ENCODE results near the gene ISOC2. TPM values are rescaled to one million over a fixed set of nuclear protein-coding genes. Genes with fewer than 3 reads are reported as not detected.
A peak's percentile ranks its signal among the peaks of the same experiment; 100 is the strongest.

Gene ISOC2
- total RNA-seq, 1 experiment from 2014 or later, result 123 TPM

GRCh38 chr19:55479045-55479444 lies 17.6 kb upstream of the ISOC2 start:
- DNase-seq (ENCODE audit: low read depth), result no peak

GRCh38 chr19:55478364-55478763 lies 16.9 kb upstream of the ISOC2 start:
- DNase-seq (ENCODE audit: low read depth), result no peak

- DNase-seq (ENCODE audit: low read depth), result no peak
Observed at GRCh38 chr19:55477905-55478304, 16.5 kb upstream of the ISOC2 start.

GRCh38 chr19:55476100-55476775 lies 14.8 kb upstream of the ISOC2 start, which contains the start of gene ZNF628:
Gene ZNF628, plus strand, starts transcription at chr19:55476617. Its CDS starts 3,294 bp downstream, at chr19:55479911.
- peak; percentile 98 for DNase-seq (ENCODE audit: low read depth)

GRCh38 chr19:55474269-55475265 lies 13.1 kb upstream of the ISOC2 start:
- DNase-seq (ENCODE audit: low read depth), result peak; percentile 96

GRCh38 chr19:55473225-55474012 lies 12.0 kb upstream of the ISOC2 start:
- DNase-seq (ENCODE audit: low read depth), result peak; percentile 86

- peak; percentile 89 for DNase-seq (ENCODE audit: low read depth)
Observed at GRCh38 chr19:55472463-55472862, 11.0 kb upstream of the ISOC2 start.

GRCh38 chr19:55471266-55471665 lies 9.8 kb upstream of the ISOC2 start:
- DNase-seq (ENCODE audit: low read depth), result no peak

- no peak for DNase-seq (ENCODE audit: low read depth)
Observed at GRCh38 chr19:55468054-55468393, 6.6 kb upstream of the ISOC2 start.

- peak; percentile 58 for DNase-seq (ENCODE audit: low read depth)
Observed at GRCh38 chr19:55467236-55468053, 6.0 kb upstream of the ISOC2 start.

GRCh38 chr19:55466241-55466614 lies 4.8 kb upstream of the ISOC2 start:
- no peak for DNase-seq (ENCODE audit: low read depth)

GRCh38 chr19:55465460-55466240 lies 4.2 kb upstream of the ISOC2 start:
- no peak for DNase-seq (ENCODE audit: low read depth)

- no peak for DNase-seq (ENCODE audit: low read depth)
Observed at GRCh38 chr19:55464662-55465054, 3.2 kb upstream of the ISOC2 start, which contains the start of gene C19orf85. Gene C19orf85, minus strand, starts transcription at chr19:55464751. Its CDS starts 197 bp downstream, at chr19:55464554.

- no peak for DNase-seq (ENCODE audit: low read depth)
Observed at GRCh38 chr19:55464039-55464661, 2.7 kb upstream of the ISOC2 start.

GRCh38 chr19:55463583-55464031 lies 2.2 kb upstream of the ISOC2 start:
- no peak for DNase-seq (ENCODE audit: low read depth)

- no peak for DNase-seq (ENCODE audit: low read depth)
Observed at GRCh38 chr19:55462722-55463121, 1.3 kb upstream of the ISOC2 start.

- DNase-seq (ENCODE audit: low read depth), result peak; percentile 44
Observed at GRCh38 chr19:55461974-55462626, 658 bp upstream of the ISOC2 start.

- DNase-seq (ENCODE audit: low read depth), result peak; percentile 52
Observed at GRCh38 chr19:55460670-55461258, 678 bp downstream of the ISOC2 start.

Data from M059J (cell line).